Hematopoietic multipotent progenitor cell treated with erythropoietin and hydrocortisone succinate and interleukin-3 and kit ligand, for 6 days (in vitro differentiated cells): ENCODE data around the gene OR5L1.

Source experiments
- DNase-seq: peaks from one replicate; pipeline ENCODE4 v3.0.0-alpha.2; 2015

The OR5L1 gene

GRCh38 chr11:55811067-55811466, at the start of gene OR5L1:
Gene OR5L1 (plus strand): TSS chr11:55811367. CDS start chr11:55811467, 100 bp downstream.
- DNase-seq = no peak

GRCh38 chr11:55773138-55773537, 38.0 kb upstream of the OR5L1 start, which contains the start of gene OR5D13:
Gene OR5D13 (plus strand): TSS chr11:55773438. CDS start chr11:55773438, 0 bp downstream.
- DNase-seq = no peak

GRCh38 chr11:55791606-55792005, 19.6 kb upstream of the OR5L1 start:
- no peak for DNase-seq

GRCh38 chr11:55793321-55793720, 17.8 kb upstream of the OR5L1 start:
- DNase-seq = no peak

- no peak for DNase-seq
Measured at GRCh38 chr11:55795256-55795655, 15.9 kb upstream of the OR5L1 start, which contains the start of gene OR5D14. Gene OR5D14 (plus strand): TSS chr11:55795556. CDS start chr11:55795556, 0 bp downstream.

GRCh38 chr11:55806248-55806647, 4.9 kb upstream of the OR5L1 start:
- no peak for DNase-seq

- no peak for DNase-seq
Measured at GRCh38 chr11:55819330-55819729, 8.2 kb downstream of the OR5L1 start, which contains the start of gene OR5D18. Gene OR5D18 (plus strand): TSS chr11:55819630. CDS start chr11:55819630, 0 bp downstream.

- DNase-seq = no peak
Measured at GRCh38 chr11:55826919-55827318, 15.8 kb downstream of the OR5L1 start, which contains the start of gene OR5L2. Gene OR5L2 (plus strand): TSS chr11:55827219. CDS start chr11:55827219, 0 bp downstream.

GRCh38 chr11:55838452-55838851, 27.3 kb downstream of the OR5L1 start, which contains the start of gene OR5D16:
Gene OR5D16 (plus strand): TSS chr11:55838752. CDS start chr11:55838752, 0 bp downstream.
- DNase-seq = no peak

- DNase-seq = no peak
Measured at GRCh38 chr11:55847453-55847852, 36.3 kb downstream of the OR5L1 start.

GRCh38 chr11:55849037-55849436, 37.9 kb downstream of the OR5L1 start:
- no peak for DNase-seq

GRCh38 chr11:55852141-55852540, 41.0 kb downstream of the OR5L1 start:
- no peak for DNase-seq

GRCh38 chr11:55854704-55855103, 43.5 kb downstream of the OR5L1 start:
- no peak for DNase-seq
